Right ventricle myocardium superior (tissue), 1 donor: Measurements from ENCODE around the gene CRISPLD2. TPM values are rescaled to one million over a fixed set of nuclear protein-coding genes. Genes with fewer than 3 reads are reported as not detected.
"Not testable (repeated sequence)": the region's sequence is repeated elsewhere in the genome, so short reads cannot be mapped to it uniquely, and the experiment has no call there.

Experiments used
- ATAC-seq: fragments of 200-7000 bp; cut with Tn5 transposase; one replicate; pipeline ENCODE4 v1.9.1; 2020; ENCODE audit warnings: mild to moderate bottlenecking; ENCODE audit not compliant: poor library complexity
- DNase-seq: peaks from one replicate; pipeline ENCODE4 v3.0.0-alpha.2; 2020
- intact Hi-C: fragments of 100-400 bp; cut with DNase I; formaldehyde crosslinking; loops from one replicate; pipeline ENCODE4 v1.11.2; 2022
- total RNA-seq: library from RNA; stranded (reverse); fragmentation: NEBNext Ultra II Directional; extraction: Animal tissue kit (Norgen Biotek cat#: 25700); gene quantifications from one replicate; pipeline ENCODE4 v1.2.1, GENCODE V29; 2021
- donor health status: DM: no; HTN: yes; CAD: no; lungs with severe emphysema.

The CRISPLD2 gene
- total RNA-seq, 1 donor from 2014 or later = 23.5 TPM

DNA sequence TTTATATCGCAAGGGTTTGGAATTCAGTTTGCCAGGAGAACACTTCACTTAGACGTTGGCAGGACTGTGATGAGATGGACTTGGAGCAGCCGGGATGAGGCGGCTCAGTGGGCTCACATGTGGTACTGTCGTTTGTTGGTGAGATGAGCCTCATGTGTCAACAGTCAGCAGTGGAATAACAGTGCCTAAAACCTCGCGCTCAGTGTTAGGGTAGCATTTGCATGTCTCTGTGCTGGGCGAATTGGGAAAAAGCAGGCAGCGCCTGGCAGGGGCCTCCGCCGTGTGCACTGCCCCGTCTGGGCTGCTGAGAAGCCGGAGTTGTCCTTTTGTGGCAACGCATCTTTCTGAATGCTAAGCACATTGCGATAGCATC, 49.7 kb downstream of the CRISPLD2 start:
- DNase-seq (peak; percentile 17), ATAC-seq (no peak)
- intact Hi-C loops = no loop called here

DNA sequence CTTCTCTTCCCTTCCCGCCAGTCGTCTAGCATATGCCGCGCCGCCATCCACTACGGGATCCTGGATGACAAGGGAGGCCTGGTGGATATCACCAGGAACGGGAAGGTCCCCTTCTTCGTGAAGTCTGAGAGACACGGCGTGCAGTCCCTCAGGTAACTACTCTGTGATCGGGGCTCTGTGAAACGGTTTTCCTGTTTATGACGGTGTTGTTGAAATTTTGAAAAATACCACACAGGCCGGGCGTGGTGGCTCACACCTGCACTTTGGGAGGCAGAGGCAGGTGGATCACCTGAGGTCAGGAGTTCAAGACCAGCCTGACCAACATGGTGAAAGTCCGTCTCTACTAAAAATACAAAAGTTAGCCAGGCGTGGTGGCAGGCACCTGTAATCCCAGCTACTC, 53.2 kb downstream of the CRISPLD2 start:
- peak; percentile 24 for DNase-seq
- ATAC-seq, intact Hi-C loops: not testable (repeated sequence)

GRCh38 chr16:84874004-84874435, 54.2 kb downstream of the CRISPLD2 start:
- ATAC-seq = peak; percentile 54
- DNase-seq = peak; percentile 13
- intact Hi-C loops = no loop called here

- intact Hi-C loops = no loop called here
- DNase-seq (no peak), ATAC-seq (no peak)
Measured at GRCh38 chr16:84874553-84874952, 54.8 kb downstream of the CRISPLD2 start.

- no peak for ATAC-seq
- DNase-seq = peak; percentile 23
- intact Hi-C loops = no loop called here
Measured at GRCh38 chr16:84874983-84875382, 55.2 kb downstream of the CRISPLD2 start.

DNA sequence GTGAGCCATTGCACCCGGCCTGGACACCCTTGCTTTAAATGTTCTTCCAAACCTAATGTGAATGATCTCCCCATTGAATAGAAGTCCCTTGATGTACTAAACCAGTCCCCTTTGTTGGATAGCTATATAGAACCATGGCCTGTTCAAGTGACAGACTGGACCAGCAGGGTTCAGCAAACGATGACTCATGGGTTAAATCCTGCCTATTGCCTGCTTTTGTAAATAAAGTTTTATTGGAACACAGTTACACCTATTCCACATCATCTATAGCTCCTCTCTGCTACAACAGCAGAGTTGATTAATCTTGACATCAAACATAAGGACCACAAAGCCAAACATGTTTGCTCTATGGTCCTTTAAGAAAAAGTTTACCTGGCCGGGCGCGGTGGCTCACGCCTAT, 56.1 kb downstream of the CRISPLD2 start:
- ATAC-seq (no peak), DNase-seq (no peak)
- intact Hi-C loops = no loop called here

- ATAC-seq = no peak
- intact Hi-C loops = no loop called here
- no peak for DNase-seq
Measured at GRCh38 chr16:84876873-84877606, 57.3 kb downstream of the CRISPLD2 start.

GRCh38 chr16:84878770-84879169, 59.0 kb downstream of the CRISPLD2 start:
- ATAC-seq (no peak), DNase-seq (no peak)
- intact Hi-C loops = no loop called here

GRCh38 chr16:84879569-84880487, 60.0 kb downstream of the CRISPLD2 start:
- DNase-seq (no peak), ATAC-seq (no peak)
- intact Hi-C loops = no loop called here

GRCh38 chr16:84881702-84882521, 62.1 kb downstream of the CRISPLD2 start:
- DNase-seq (no peak), ATAC-seq (no peak)
- intact Hi-C loops = no loop called here

DNA sequence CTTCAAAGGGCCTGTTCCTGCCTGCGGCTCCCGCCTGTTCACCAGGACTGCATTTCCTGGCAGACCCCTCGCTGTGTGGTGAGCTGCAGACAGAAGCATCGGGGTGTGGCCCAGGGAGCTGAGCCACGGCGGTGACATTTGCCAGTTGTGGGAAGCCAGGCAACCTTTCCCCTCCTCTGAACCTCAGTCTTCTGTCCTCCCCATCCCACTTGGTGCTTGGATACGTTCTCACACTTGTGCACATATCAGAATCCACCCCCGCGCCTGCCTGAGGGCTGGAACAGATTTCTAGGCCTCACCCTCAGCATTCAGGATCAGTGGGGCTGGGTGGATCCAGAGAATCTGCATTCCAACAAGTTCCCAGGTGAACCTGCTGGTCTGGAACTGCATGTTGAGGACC, 63.5 kb downstream of the CRISPLD2 start:
- DNase-seq = peak; percentile 63
- ATAC-seq = no peak
- intact Hi-C loops = no loop called here

- no peak for DNase-seq
- ATAC-seq = no peak
- intact Hi-C loops = no loop called here
Measured at GRCh38 chr16:84884246-84884595, 64.4 kb downstream of the CRISPLD2 start.

DNA sequence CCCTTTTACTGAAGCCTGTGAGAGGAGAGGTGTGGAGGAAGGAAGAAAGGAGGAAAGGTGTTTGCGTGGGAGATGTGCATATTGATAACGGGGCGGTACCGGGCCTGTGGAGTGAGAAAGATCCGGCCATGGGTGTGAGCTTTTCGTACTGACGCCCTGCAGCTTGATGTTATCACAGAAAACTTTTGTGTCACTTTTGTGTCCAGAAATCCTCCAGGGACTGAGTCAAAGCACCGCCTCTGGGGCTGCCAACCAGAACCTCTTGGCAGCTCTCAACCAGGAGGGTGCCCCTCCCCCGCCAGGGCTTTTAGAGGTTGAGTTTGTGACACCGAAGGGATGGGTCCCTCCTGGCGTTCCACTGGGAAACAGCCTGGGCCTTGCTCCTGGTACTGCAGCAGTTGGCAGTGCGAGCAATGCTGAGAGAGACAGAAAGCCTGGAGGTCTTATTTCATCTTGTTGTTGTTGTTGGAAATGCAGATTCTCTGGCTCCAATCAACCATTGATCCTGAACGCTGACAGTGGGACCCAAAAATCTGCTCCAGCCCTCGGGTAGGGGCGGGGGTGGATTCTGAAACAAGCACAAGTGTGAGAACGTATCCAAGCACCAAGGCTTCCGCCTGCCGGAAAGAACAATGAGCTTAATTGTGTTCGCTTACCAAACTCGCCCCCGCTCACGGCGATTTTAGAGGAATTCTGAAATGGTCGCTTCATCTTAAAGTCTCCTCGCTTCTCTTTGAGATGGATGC, 65.0 kb downstream of the CRISPLD2 start:
- peak; percentile 63 for DNase-seq
- intact Hi-C loops = no loop called here
- peak; percentile 41 for ATAC-seq

- intact Hi-C loops = no loop called here
- DNase-seq = no peak
- peak; percentile 7 for ATAC-seq
Measured at GRCh38 chr16:84885342-84885910, 65.6 kb downstream of the CRISPLD2 start.

DNA sequence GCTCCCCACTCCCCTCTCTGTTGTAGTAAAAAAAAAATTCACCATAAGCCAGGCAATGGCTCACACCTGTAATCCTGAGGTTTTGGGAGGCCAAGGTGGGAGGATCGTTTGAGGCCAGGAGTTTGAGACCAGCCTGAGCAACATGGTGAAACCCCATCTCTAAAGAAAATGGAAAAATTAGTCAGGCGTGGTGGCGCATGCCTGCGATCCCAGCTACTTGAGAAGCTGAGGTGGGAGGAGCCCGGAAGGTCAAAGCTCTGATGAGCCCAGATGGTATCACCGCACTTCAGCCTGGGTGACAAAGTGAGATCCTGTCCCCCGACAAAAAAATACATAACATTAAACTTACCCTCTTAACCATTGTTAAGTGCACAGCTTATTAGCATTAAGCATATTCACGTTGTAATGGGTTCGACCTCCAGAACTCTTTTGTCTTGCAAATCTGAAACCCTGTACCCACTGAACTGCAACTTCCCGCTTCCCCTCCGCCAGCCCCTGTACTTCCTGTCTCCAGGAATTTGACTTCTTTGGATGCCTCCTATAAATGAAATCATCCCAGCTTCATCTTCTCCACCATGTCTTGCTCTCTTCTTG, 66.8 kb downstream of the CRISPLD2 start:
- DNase-seq = no peak
- intact Hi-C loops = no loop called here
- no peak for ATAC-seq

DNA sequence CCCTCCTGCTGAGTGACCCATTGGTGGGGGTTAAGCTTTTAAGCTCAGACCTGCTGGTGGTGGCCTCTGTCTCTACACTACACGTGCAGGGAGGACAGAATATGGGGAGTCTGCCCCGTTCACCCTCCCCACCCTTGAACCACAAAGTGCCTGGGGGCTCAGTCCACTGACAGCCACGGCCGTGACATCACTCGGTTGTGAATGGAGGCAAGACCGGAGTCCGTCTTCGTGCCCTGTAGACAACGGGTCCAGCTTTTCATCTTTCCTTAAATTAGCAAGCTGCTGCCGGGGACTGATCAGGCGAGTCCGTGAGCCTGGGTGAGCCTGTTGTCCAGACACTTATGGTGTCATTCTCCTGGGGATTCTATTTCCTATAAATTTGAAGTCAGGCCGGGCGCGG, 67.4 kb downstream of the CRISPLD2 start:
- DNase-seq (peak; percentile 26), ATAC-seq (no peak)
- intact Hi-C loops = no loop called here

GRCh38 chr16:84888450-84888849, 68.7 kb downstream of the CRISPLD2 start:
- ATAC-seq (no peak), DNase-seq (peak; percentile 35)
- intact Hi-C loops = no loop called here

DNA sequence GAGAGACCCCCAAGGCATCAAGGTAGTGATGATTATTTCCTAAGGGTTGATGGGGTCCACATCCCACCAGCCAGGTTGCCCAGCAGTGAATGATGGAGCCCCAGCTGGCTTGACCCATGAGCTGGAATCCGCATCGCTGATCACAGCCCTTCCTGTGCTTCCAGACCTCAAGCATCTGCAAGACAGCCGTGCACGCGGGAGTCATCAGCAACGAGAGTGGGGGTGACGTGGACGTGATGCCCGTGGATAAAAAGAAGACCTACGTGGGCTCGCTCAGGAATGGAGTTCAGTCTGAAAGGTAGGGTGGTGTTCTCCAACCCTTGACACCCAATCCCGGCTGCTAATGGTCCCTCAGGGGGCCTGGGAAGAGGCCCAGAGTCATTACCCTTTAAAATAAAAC, 69.3 kb downstream of the CRISPLD2 start:
- ATAC-seq = no peak
- intact Hi-C loops = no loop called here
- DNase-seq = peak; percentile 31
